OCI-LY3 (cell line): ENCODE results near the gene RGR.

Source experiments
- H2AFZ ChIP-seq: fragments of 200-600, 300-600 bp; shearing (Covaris generic); 2 replicates; pipeline ENCODE4 v1.6.0; 2014; ENCODE audit warnings: antibody characterized with exemption, low read depth, low read length
- H3K27ac ChIP-seq: fragments of 200-600, 300-600 bp; sonication (generic); 2 replicates; pipeline ENCODE4 v1.5.1; 2014; ENCODE audit warnings: mild to moderate bottlenecking, low read length, moderate library complexity, mixed read lengths
- H3K27me3 ChIP-seq: fragments of 200-600, 300-600 bp; sonication (generic); 2 replicates; pipeline ENCODE4 v1.6.1; 2014; ENCODE audit warnings: low read depth, low read length, mixed read lengths
- H3K36me3 ChIP-seq: fragments of 200-600, 300-600 bp; sonication (generic); replicated peaks from 2 replicates; pipeline ENCODE3; 2014; ENCODE audit warnings: low read depth, low read length, mixed read lengths
- H3K4me1 ChIP-seq: fragments of 300-600, 200-600 bp; sonication (generic); 2 replicates; pipeline ENCODE4 v1.6.1; 2014; ENCODE audit warnings: low read length, mixed read lengths
- H3K4me2 ChIP-seq: fragments of 200-600, 300-600 bp; sonication (generic); 2 replicates; pipeline ENCODE4 v1.6.1; 2014; ENCODE audit warnings: low read length, mixed read lengths
- H3K4me3 ChIP-seq: fragments of 300-600, 200-600 bp; sonication (generic); 2 replicates; pipeline ENCODE4 v1.5.1; 2014; ENCODE audit warnings: antibody characterized with exemption, mild to moderate bottlenecking, low read length, moderate library complexity
- H3K79me2 ChIP-seq: fragments of 300-600, 200-600 bp; shearing (Covaris generic); 2 replicates; pipeline ENCODE4 v1.6.1; 2014; ENCODE audit warnings: mild to moderate bottlenecking, low read length, mixed read lengths
- H3K9ac ChIP-seq: fragments of 300-600, 200-600 bp; shearing (Covaris generic); 2 replicates; pipeline ENCODE4 v1.6.0; 2014; ENCODE audit warnings: mild to moderate bottlenecking, low read length, moderate library complexity
- H3K9me3 ChIP-seq: fragments of 200-600, 300-600 bp; shearing (Covaris generic); 2 replicates; pipeline ENCODE4 v1.6.1; 2014; ENCODE audit warnings: low read length, mixed read lengths; ENCODE audit not compliant: insufficient read depth
- H4K20me1 ChIP-seq: fragments of 200-600, 300-600 bp; sonication (generic); 2 replicates; pipeline ENCODE4 v1.6.1; 2016; ENCODE audit warnings: low read length, mixed read lengths; ENCODE audit not compliant: insufficient read depth
- EZH2phosphoT487 ChIP-seq: fragments of 200-600 bp; shearing (Covaris generic); IDR thresholded peaks from 2 replicates; pipeline ENCODE4 v1.6.1; 2018; ENCODE audit warnings: antibody characterized with exemption, mixed run types, low read depth
- TF ChIP-seq, protein P1 (sequence below): fragments of 200-600, 300-600 bp; sonication (generic); IDR thresholded peaks from 2 replicates; pipeline ENCODE4 v1.5.1; 2014; ENCODE audit warnings: antibody characterized with exemption, low read length, low read depth

RGR gene

DNA sequence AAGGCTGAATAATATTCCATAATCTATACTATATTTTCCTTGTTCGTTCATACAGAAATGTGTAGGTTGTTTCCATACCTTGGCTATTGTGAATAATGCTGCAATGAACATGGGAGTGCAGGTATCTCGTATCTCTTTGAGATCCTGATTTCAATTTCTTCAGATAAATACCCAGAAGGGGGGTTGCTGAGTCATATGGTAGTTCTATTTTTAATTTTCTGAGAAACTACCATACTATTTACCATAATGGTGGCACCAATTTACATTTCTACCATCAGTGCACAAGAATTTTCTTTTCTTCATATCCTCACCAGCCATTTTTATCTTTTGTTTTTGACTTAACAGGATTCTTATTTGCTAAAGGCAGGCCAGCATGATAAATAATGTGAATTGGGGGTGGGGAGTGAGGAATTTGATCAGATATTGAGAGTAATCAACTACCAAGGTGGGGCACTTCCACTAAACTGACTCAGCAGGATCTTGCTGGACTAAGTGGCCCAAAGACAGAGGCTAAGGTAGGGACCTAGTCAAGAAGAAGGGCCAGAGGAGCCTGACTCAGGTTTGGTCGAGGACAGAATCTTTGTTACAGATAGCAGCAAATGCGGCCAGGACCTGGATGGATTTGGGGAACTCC is 62.0 kb downstream of the RGR start:
- Histone ChIP-seq H3K9me3 (no peaks in the 10 kb centered on the region), H3K9ac (peak overlapping the region; percentile 22; the same call in 1 of the 2 replicates), H3K4me3 (peak overlapping the region; percentile 52), H3K27ac (peak overlapping the region; percentile 86), H3K36me3 (no peaks in the 10 kb centered on the region), H3K27me3 (peaks cover 9% of the 10 kb centered on the region), H3K4me1 (peaks cover 46% of the 10 kb centered on the region), H3K79me2 (no peaks in the 10 kb centered on the region), H2AFZ (peak overlapping the region; percentile 2; the same call in 1 of the 2 replicates), H4K20me1 (no peaks in the 10 kb centered on the region), H3K4me2 (peak overlapping the region; percentile 71)
- no peak for TF ChIP-seq EZH2phosphoT487
- TF ChIP-seq, protein P1, sequence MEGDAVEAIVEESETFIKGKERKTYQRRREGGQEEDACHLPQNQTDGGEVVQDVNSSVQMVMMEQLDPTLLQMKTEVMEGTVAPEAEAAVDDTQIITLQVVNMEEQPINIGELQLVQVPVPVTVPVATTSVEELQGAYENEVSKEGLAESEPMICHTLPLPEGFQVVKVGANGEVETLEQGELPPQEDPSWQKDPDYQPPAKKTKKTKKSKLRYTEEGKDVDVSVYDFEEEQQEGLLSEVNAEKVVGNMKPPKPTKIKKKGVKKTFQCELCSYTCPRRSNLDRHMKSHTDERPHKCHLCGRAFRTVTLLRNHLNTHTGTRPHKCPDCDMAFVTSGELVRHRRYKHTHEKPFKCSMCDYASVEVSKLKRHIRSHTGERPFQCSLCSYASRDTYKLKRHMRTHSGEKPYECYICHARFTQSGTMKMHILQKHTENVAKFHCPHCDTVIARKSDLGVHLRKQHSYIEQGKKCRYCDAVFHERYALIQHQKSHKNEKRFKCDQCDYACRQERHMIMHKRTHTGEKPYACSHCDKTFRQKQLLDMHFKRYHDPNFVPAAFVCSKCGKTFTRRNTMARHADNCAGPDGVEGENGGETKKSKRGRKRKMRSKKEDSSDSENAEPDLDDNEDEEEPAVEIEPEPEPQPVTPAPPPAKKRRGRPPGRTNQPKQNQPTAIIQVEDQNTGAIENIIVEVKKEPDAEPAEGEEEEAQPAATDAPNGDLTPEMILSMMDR: no peak

DNA sequence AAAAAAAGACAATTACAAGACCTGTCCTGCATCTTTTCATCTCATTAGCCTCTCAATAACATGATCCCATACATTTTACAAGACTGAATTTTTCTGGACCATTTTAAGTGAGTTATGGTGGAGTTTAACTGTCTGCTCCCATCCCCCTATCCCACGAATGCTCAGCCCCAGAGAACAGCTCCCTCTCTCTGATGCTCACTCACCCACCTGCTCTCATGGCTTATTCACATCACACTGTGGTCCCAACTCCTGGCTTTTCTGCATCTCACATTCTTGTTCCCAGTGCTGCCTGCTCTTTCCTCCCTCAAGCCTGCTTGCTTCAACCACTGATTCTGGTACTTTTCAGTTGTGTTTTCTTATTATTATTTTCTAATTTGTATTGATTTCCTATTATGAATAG is 63.2 kb downstream of the RGR start:
- H3K9me3 ChIP-seq: no peaks in the 10 kb centered on the region
- H3K9ac ChIP-seq: no peak overlapping the region
- peaks cover 9% of the 10 kb centered on the region for H3K27me3 ChIP-seq
- H4K20me1 ChIP-seq: no peaks in the 10 kb centered on the region
- TF ChIP-seq, protein P1: no peak
- no peak for TF ChIP-seq EZH2phosphoT487
- H3K4me1 ChIP-seq: peaks cover 38% of the 10 kb centered on the region
- H3K36me3 ChIP-seq: no peaks in the 10 kb centered on the region
- no peaks in the 10 kb centered on the region for H3K79me2 ChIP-seq
- H3K4me2 ChIP-seq: peak overlapping the region; percentile 71
- peak overlapping the region; percentile 86; the same call in 1 of the 2 replicates for H3K27ac ChIP-seq
- H3K4me3 ChIP-seq: peak overlapping the region; percentile 52; the same call in 1 of the 2 replicates
- no peak overlapping the region for H2AFZ ChIP-seq

DNA sequence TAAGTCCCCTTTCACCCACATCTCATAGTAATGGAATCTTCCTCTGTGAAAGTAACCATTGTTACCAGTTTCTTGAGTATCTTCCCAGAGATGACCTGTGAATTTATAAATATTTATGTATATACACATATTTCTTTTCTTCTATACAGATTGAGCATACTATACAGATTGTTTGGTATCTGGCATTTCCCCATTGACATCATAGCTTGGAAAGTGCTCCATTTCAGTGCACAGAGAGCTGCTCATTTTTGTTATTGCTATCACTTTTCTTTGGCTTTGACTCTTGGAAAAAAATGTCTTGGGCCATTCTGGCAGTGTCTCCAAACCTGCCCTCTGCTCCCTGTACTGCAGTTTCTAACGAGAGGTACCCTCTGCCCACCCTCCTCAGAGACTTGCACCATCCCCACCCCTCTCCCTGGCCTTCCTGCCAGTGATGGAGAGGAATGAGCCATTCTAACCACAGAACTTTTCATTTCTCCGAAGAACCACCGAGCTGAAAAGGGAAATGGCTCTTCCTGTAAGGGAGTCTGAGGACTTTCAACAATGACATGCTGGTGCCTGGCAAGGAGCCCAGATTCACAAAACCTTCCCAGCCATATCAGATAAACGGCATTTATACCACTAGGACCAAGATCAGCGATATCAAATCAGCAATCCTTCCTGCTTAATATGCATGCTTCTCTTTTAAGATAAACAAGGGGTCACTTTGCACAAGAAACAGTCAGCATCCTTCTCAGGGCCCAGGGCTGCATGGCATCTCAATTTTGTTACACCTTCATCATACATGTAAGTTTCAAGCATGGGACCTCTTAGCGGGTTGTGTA is 63.8 kb downstream of the RGR start:
- peaks cover 44% of the 10 kb centered on the region for H3K4me1 ChIP-seq
- no peaks in the 10 kb centered on the region for H3K79me2 ChIP-seq
- H3K4me3 ChIP-seq: peak overlapping the region; percentile 52
- H4K20me1 ChIP-seq: no peaks in the 10 kb centered on the region
- H3K27ac ChIP-seq: peak overlapping the region; percentile 86; the same call in 1 of the 2 replicates
- H3K27me3 ChIP-seq: peaks cover 9% of the 10 kb centered on the region
- no peaks in the 10 kb centered on the region for H3K36me3 ChIP-seq
- H3K4me2 ChIP-seq: peak overlapping the region; percentile 71
- H2AFZ ChIP-seq: no peak overlapping the region
- no peak overlapping the region for H3K9ac ChIP-seq
- TF ChIP-seq EZH2phosphoT487: no peak
- TF ChIP-seq, protein P1: no peak
- no peaks in the 10 kb centered on the region for H3K9me3 ChIP-seq
